ENCODE data around the gene SLC22A1.

Gene SLC22A1

GRCh38 chr6:160198606-160199211 is 77.1 kb downstream of the SLC22A1 start:
- TF ChIP-seq SIN3A (IDR thresholded peaks at IDR 0.05; ENCODE audit: borderline replicate concordance, insufficient read depth, low read length) = no peak
- no peak for TF ChIP-seq REST (IDR thresholded peaks at IDR 0.05; ENCODE audit: insufficient read depth in 1 of 2, low read depth in 2 of 2, low read length in 2 of 2)
- no peak for TF ChIP-seq TAF1 (IDR thresholded peaks at IDR 0.05; ENCODE audit: borderline replicate concordance, insufficient read depth, low read length)
- TF ChIP-seq POLR2AphosphoS5 (IDR thresholded peaks at IDR 0.05; ENCODE audit: low read depth, low read length) = no peak
- no peak for TF ChIP-seq FOXP2 (optimal IDR thresholded peaks at IDR 0.05; ENCODE audit: borderline replicate concordance, extremely low read depth, extremely low read length, insufficient read depth)

- TF ChIP-seq POLR2AphosphoS5 (IDR thresholded peaks at IDR 0.05; ENCODE audit: low read depth, low read length) (no peak), FOXP2 (optimal IDR thresholded peaks at IDR 0.05; ENCODE audit: borderline replicate concordance, extremely low read depth, extremely low read length, insufficient read depth) (no peak), REST (IDR thresholded peaks at IDR 0.05; ENCODE audit: insufficient read depth in 1 of 2, low read depth in 2 of 2, low read length in 2 of 2) (no peak)
Observed at GRCh38 chr6:160201061-160201460, 79.4 kb downstream of the SLC22A1 start.

GRCh38 chr6:160202411-160202810 is 80.8 kb downstream of the SLC22A1 start:
- TF ChIP-seq SIN3A (IDR thresholded peaks at IDR 0.05; ENCODE audit: borderline replicate concordance, insufficient read depth, low read length) (no peak), REST (IDR thresholded peaks at IDR 0.05; ENCODE audit: insufficient read depth in 1 of 2, low read depth in 2 of 2, low read length in 2 of 2) (no peak), TAF1 (IDR thresholded peaks at IDR 0.05; ENCODE audit: borderline replicate concordance, insufficient read depth, low read length) (no peak), POLR2AphosphoS5 (IDR thresholded peaks at IDR 0.05; ENCODE audit: low read depth, low read length) (no peak), FOXP2 (optimal IDR thresholded peaks at IDR 0.05; ENCODE audit: borderline replicate concordance, extremely low read depth, extremely low read length, insufficient read depth) (no peak)

GRCh38 chr6:160203076-160203475 is 81.5 kb downstream of the SLC22A1 start:
- TF ChIP-seq POLR2AphosphoS5 (IDR thresholded peaks at IDR 0.05; ENCODE audit: low read depth, low read length) (no peak), FOXP2 (optimal IDR thresholded peaks at IDR 0.05; ENCODE audit: borderline replicate concordance, extremely low read depth, extremely low read length, insufficient read depth) (no peak), TAF1 (IDR thresholded peaks at IDR 0.05; ENCODE audit: borderline replicate concordance, insufficient read depth, low read length) (no peak), REST (IDR thresholded peaks at IDR 0.05; ENCODE audit: insufficient read depth in 1 of 2, low read depth in 2 of 2, low read length in 2 of 2) (no peak), SIN3A (IDR thresholded peaks at IDR 0.05; ENCODE audit: borderline replicate concordance, insufficient read depth, low read length) (no peak)

GRCh38 chr6:160203522-160203921 is 81.9 kb downstream of the SLC22A1 start:
- TF ChIP-seq TAF1 (IDR thresholded peaks at IDR 0.05; ENCODE audit: borderline replicate concordance, insufficient read depth, low read length) (no peak), SIN3A (IDR thresholded peaks at IDR 0.05; ENCODE audit: borderline replicate concordance, insufficient read depth, low read length) (no peak), REST (IDR thresholded peaks at IDR 0.05; ENCODE audit: insufficient read depth in 1 of 2, low read depth in 2 of 2, low read length in 2 of 2) (no peak), POLR2AphosphoS5 (IDR thresholded peaks at IDR 0.05; ENCODE audit: low read depth, low read length) (no peak), FOXP2 (optimal IDR thresholded peaks at IDR 0.05; ENCODE audit: borderline replicate concordance, extremely low read depth, extremely low read length, insufficient read depth) (no peak)
